Smooth muscle cell (in vitro differentiated cells): ENCODE measurements around the gene MCTP1. TPM values are rescaled to one million over a fixed set of nuclear protein-coding genes. Genes with fewer than 3 reads are reported as not detected.

ENCODE experiments used
- polyA plus RNA-seq: library from polyadenylated mRNA; unstranded; fragments of >200 nt; fragmentation: Nextera tagmentation; extraction: Ambion mirVana; gene quantifications from 2 replicates; pipeline ENCODE4 v1.2.1, GENCODE V29; 2016
- small RNA-seq: library from RNA; depleted of rRNA; stranded (forward); fragments of <200 nt; gene quantifications from one replicate; pipeline ENCODE3, GENCODE V24; 2014
- total RNA-seq: library from RNA; depleted of rRNA; stranded (reverse); fragments of >200 nt; gene quantifications from 2 replicates; pipeline ENCODE4 v1.2.3, GENCODE V29; 2014

The MCTP1 gene
- total and polyA plus RNA-seq, 2 experiments from 2014 or later = 1.1 to 4.8 TPM

Small RNAs within 50 kb of the gene (small RNA-seq; reads per million reads assigned to genes)
- gene RF02271 = not detected

Other genes with a start within 250 kb of the MCTP1 start
- not detected in 2 replicates for gene FAM81B, start 106.3 kb upstream of the MCTP1 start, total RNA-seq
- 0.56 TPM in 1 of 2 replicates, not detected in the other for gene FAM81B, start 106.3 kb upstream of the MCTP1 start, polyA plus RNA-seq